KG1 (cell line): Measurements from ENCODE around the gene SLC3A2.
A peak's percentile ranks its signal among the peaks of the same experiment; 100 is the strongest.
"Not testable (repeated sequence)": the region's sequence is repeated elsewhere in the genome, so short reads cannot be mapped to it uniquely, and the experiment has no call there.

Experiments used
- DNase-seq: peaks from one replicate; lab custom pipeline; 2025; lab: John Stamatoyannopoulos, UW

SLC3A2 gene

DNA sequence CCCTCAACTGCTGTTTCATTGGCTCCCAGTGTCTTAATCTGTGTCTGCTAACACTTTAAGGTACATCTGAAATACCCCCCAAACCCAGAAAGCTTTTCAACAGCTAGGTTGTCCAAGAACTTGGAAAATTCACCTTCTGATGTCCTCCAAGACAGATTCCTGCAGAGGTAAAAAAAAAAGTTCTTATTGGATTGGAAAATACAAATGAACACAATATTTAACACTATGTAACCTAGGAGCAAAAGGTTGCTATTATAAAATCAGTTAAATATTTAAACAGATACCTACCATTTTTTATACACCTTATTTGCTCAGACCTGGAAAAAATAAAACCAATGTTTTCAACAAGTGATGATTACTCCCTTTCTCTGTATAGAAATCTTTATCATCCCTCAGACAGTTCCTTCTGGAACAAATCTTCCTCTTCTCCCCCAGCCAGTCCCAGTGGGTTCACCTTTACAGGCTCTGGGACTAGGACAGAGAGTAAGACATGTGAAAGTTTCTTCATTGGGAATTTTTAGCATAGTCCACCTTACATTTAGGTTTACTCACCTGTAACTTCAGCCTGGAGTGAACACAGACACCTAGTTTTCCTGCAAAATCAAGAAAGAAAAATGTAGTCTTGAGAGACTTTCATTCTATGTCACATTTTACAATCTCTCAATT is 28.0 kb upstream of the SLC3A2 start:
- DNase-seq = no peak

DNA sequence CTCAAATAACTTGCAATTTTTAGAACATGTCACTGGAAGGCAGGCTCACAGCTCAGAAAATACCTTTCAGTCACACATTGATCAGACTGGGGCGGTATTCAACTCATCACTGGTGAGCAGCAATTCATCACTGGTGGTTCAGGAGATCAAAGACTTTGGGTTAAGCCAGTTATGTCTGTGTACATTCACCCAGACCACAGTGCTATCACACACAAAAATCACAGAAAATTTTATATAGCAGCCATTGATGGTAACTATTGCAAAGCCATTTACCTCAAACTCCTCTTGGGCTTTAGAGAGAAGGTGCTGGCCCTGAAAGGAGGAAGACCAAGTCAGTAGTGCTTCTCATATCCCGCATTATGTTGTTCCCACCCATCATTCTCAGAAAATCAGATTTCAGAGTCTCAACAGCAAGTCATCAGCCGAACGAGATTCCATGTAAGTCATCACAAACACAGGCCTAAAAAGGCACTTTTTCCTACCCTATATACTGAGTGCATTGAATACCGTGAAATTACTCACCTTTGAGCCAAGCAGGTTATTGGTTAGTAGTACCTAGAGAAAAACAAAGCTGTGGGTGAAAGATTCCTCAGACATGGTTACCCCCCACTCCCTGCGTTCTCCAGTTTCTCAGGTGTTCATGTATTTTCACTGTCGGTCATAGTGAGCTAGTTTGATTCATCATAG is 27.3 kb upstream of the SLC3A2 start:
- no peak for DNase-seq

DNA sequence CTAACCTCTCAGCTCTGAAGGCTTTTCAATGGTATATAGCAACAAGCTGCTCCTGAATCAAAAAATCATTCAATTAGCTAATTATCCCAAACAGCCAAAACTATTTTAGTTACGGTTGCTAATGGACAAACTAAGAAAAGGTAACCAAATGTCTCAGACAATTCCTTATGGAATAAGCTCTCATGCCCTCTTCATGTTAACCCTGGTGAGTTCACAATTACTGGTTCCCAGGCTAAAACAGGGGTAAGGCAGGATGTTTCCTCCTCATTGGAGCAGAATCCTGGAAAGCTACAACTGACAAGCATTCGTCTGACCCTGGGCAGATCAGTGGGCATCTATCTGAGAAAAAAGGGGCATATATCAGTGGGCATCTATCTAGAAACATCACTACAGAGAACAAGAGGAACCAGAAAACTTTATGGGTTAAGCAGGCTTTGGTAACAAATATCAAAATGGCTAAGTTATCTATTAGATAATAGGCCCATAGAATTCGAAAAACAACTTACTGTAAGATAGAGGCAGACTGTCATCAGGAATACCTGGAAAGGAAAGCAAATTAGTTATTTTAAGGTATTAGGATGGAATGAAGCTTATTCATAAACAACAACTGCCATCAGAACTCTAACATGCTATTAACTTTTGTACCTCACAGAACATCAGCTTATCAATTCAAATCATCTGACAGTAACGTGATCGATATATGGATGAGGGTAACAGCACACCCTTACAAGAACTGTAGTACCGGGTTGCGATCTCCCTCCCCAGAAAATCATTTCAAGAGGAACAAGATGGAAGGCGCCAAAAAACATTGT is 26.5 kb upstream of the SLC3A2 start:
- no peak for DNase-seq

DNA sequence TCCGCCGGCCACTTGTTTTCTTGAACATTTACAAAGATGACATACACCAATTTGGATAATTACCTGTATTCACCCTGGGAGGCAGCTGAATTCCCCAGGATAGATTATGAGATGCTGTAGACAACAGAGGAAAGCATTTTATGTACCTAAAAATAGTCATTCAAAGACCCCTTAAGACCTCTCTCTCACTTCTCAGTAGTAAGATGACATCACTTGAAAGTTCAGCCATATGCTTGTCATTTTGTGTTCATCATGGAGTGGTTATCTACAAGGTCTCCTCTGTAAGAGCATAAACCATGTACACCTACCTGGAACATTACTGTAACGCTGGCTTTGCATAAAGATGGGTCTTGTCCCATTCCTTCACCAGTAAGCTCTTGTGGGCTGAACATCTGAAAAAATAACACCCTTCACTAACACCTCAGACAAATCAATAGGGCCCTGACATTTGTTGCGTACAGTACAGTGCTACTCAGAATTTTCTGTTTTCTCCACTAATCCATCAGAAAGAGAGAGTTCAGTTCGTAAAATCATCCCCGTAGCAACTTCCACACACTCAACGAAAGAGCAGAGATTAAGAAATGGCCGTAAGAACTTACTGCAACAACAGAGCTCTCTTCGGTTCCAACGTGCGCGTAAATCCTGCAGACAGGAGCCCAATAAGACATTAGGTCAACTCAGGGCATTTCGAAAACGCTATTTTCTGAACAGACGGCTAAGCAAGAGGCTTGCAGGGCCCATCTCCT is 25.7 kb upstream of the SLC3A2 start:
- no peak for DNase-seq

DNA sequence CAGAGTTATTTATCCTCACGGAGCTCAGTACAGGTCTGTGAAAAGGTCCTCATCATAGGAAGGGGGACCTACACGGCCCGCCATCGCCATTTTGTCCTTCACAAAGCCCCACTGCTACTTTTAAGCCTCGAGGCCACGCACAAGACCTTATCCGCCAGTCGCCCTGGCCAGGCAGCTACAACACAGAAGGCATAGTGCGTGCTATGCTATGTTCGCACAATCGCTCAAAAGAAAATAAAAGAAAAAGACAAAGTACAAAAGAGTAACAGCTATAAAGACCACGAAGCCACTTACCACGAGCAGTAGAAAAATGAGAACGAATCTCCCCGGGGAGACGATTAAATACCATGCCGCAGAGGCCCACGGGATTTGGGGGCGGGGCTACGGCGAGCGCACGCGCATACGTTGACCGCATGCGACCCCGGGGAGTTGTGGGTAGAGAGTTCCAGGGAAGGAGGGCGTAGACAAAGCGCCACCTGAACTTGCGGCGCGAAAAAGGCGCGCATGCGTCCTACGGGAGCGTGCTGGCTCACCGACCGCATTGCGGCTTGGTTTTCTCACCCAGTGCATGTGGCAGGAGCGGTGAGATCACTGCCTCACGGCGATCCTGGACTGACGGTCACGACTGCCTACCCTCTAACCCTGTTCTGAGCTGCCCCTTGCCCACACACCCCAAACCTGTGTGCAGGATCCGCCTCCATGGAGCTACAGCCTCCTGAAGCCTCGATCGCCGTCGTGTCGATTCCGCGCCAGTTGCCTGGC is 24.9 kb upstream of the SLC3A2 start:
- peak; percentile 98 for DNase-seq

DNA sequence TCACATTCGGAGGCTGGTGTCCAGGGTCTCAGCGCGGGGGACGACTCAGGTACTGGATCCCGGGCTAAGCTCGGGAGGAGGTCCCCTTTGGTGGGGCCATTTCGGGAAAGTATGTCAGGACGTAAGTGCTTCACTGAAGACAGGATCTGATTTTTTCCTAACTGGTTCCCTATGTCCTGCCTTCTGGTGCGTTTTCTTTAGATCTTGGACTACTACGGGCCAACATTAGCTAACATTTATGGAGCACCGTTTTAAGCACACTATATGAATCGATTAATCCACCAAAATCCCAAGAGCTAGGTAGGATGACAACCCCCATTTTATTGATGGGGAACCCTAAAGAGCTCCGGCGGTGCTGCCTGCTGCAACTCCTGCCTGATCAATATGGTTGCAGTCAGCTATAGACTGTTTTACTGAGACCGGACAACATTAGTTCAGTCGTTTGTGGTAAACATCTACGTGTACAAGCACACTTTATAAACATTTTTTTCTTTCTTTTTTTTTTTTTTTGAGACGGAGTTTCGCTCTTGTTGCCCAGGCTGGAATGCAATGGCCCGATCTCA is 24.3 kb upstream of the SLC3A2 start:
- DNase-seq = no peak

DNA sequence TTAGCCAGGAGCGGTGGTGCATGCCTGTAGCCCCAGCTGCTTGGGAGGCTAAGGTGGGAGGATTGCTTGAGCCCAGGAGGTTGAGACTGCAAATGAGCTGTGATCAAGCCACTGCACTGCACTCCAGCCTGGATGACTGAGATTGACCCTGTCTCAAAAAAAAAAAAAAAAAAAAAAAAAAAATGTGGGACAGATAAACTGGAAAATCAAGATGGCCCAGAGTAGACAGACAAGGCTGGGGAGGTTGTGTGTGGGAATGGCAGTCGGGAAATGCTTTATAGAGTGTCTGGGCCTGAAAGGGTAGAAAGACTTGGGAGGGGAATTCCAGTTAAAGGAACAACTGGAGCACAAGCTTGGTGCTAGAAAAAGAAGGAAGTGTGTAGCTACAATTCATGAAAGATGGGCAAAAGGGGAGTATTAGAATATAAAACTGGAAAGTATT is 23.1 kb upstream of the SLC3A2 start:
- no peak for DNase-seq

DNA sequence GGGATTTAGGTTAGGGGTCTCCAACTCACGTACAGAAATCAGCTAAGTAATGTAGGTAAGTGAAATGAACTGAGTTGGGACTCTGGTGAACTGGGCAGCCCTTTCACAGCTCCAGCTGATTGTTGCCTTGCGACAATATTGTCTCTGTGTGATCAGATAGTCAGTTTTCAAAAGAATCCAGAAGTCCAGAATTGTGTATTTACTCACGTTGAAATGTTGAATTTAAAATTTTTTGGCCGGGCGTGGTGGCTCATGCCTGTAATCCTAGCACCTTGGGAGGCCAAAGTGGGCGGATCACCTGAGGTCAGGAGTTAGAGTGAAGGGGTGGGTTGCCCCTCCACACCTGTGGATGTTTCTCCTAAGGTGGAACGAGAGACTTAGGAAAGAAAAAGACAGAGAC is 22.5 kb upstream of the SLC3A2 start:
- no peak for DNase-seq

DNA sequence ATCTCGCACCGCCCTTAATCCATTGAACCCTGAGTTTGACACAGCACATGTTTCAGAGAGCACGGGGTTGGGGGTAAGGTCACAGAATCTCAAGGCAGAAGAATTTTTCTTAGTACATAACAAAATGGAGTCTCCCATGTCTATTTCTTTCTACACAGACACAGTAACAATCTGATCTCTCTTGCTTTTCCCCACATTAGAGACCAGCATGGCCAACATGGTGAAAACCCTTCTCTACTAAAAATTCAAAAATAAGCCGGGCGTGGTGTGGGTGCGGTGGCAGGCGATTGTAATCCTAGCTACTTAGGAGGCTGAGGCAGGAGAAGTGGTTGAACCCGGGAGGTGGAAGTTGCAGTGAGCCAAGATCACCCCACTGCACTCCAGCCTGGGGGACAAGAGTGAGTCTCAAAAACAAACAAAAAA is 21.4 kb upstream of the SLC3A2 start:
- not testable (repeated sequence) for DNase-seq

DNA sequence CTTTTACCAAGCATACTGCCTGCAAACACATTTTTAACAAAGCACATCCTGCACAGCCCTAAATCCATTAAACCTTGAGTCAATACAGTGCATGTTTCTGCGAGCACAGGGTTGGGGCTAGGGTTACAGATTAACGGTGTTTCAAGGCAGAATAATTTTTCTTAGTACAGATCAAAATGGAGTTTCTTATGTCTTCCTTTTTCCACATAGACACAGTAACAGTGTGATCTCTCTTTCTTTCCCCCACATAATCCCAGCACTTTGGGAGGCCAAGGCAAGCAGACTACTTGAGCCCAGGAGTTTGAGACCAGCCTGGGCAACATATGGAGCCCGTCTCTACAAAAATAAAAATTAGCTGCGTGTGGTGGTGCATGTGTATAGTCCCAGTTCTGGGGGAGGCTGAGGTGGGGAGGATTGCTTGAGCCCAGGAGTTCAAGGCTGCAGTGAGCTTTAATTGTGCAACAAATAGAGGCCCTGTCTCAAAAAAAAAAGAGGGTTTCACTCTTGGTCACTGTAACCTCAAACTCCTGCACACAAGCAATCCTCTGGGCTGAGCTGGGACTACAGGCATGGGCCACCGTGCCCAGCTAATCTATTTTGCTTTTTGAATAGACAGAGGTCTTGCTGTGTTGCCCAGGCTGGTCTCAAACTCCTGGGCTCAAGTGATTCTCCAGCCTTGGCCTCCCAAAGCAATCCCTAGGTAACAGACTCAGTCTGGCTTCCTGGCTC is 19.7 kb upstream of the SLC3A2 start:
- no peak for DNase-seq

DNA sequence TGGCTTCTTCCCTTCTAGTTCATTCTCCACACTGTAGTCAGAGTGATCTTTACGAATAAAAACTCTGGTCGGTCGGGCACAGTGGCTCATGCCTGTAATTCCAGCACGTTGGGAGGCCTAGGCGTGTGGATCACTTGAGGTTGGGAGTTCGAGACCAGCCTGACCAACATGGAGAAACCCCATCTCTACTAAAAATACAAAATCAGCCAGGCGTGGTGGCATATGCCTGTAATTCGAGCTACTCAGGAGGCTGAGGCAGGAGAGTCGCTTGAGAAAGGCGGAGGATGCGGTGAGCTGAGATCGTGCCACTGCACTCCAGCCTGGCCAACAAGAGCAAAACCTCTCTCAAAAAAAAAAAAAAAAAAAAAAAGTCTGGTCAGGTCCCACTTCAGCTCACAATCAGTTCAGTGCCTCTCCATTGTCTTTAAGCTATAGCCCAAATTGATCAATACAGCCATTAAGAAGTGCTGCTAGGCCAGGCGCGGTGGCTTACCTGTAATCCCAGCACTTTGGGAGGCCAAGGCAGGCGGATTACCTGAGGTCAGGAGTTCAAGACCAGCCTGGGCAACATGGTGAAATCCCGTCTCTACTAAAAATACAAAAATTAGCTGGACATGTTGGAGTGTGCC is 19.0 kb upstream of the SLC3A2 start:
- not testable (repeated sequence) for DNase-seq

DNA sequence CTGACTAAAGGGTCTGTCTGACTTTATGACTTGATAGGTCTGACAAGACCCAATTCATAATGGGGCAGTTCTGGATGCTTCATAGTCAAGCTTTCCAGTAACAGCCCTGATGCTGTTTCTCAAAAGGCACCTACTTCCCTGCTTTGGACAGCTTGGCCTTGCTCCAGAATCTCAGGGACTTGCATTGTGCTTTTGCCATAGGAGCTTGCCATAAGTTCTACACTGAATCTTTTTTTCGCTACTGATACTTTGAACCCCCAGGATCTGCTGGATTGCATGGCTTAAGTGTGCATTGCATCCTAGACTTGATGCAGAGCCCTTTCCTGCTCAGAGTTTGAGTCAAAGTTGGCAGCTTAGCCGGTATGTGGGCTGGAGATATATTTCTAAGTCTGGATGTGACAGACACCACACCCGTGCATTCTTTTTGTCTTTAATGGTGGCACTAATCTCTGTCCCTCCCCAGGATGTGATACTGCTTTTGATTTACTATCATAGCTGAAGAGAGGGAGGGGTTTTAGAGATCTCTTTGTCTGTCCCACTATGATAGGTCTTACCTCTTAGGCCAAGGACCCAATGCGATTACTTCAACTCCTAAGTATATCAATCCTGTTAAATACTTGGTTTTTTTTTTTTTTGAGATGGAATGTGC is 16.9 kb upstream of the SLC3A2 start:
- DNase-seq = no peak

DNA sequence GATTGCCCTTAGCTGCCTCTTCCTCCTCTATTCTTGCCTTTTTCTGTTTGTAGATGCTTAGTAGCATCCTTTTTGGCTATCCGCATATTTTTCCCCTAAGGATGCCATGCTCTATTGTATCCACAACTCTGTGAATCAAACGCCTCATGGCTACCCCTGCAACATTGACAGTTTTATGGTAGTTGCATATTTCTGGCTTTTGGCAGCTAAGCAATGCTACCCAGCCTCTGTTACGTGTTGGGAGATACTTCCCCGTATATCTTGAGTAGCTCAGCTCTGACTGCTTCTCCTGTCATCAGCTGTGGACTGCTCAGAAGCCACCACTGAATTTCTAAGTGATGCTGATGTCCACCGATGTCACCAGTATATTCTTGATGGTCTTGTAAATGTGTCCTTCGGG is 15.1 kb upstream of the SLC3A2 start:
- DNase-seq = no peak

DNA sequence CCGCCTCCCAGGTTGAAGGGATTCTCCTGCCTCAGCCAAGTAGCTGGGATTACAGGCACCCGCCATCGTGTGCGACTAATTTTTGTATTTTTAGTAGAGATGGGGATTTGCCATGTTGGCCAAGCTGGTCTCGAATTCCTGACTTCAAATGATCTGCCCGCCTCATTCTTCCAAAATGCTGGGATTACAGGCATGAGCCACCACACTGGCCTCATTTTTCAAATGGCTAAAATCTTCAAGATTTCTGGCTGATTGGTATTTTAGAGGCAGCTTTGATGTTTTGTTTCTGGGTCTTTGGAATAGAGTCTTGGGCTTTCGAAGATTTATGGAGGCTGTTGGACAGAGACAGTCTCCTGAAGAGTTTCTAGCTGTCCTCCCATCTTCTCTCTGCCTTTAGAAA is 5.8 kb upstream of the SLC3A2 start:
- no peak for DNase-seq

DNA sequence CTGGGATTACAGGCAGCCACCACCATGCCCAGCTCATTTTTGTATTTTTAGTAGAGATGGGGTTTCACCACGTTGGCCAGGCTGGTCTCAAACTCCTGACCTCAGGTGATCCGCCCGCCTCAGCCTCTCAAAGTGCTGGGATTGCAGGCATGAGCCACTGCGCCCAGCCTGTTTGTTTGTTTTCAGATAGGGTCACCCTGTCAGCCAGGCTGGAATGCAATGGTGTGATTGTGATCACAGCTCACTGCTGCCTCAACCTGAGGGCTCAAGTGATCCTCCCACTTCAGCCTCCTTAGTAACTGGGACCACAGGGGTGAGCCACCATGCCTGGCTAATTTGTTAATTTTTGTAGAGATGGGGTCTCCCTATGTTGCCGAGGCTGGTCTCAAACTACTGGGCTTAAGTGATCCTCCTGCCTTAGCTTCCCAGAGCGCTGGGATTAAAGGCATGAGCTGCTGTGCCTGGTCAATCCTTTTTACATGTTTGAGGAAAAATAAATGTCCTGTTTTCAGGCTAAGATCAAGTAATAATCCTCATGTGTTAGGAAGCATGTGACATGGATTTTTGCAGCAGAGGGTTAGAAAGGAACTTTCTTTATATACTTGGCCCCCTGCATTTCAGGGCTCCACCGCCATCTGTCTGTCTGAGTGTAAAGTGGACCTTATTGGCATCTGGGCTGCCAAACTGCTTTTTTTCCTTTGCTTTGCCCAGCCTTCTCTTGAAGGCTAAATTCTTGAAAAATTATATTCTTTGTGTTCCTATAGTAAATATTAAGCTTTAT is 4.8 kb upstream of the SLC3A2 start:
- DNase-seq = no peak

DNA sequence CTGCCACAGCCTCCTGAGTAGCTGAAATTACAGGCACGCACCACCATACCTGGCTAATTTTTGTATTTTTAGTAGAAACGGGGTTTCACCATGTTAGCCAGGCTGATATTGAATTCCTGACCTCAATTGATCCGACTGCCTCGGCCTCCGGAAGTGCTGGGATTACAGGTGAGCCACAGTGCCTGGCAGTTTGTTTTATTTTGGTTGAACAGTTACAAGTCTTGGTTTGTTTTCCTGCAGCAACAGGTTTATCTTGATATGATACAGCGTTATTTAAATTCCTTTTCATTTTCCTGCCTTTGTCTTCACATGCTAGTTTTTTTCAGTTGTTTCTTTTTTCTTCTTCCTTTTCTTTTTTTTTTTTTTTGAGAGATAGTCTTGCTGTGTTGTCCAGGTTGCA is 4.0 kb upstream of the SLC3A2 start:
- no peak for DNase-seq

DNA sequence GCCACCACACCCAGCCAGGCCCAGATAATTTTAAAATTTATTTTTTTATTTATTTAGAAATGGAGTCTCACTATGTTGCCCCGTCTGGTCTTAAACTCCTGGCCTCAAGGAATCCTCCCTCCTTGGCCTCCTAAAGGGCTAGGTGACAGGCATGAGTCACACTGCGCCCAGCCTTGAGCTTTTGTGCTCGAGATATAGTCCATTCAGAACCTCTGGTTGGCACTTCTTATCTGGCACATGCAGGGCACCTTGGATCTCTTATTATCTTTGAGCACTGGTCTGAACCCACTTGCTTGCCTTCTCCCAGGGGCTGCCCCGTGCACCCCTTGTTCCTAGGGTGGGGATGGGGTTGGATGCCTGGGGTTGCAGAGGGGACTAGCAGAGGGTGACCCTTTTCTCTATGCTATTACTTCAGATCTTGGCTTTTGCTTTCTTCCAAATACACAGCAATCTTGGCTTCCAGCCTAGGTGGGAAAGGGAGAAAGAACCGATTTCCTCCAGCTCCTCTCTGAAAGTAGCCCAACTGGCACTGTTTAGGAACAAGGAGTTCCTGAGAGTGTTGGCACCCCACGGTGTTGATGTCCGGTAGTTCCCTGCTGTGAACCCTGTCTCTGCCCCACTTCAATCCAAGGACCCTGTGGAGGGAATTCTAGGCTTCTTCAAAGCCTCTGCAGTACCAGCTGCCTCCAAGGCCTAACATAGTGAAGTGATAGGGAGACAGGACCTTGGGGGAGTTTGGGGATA is 1.3 kb upstream of the SLC3A2 start:
- DNase-seq = no peak

DNA sequence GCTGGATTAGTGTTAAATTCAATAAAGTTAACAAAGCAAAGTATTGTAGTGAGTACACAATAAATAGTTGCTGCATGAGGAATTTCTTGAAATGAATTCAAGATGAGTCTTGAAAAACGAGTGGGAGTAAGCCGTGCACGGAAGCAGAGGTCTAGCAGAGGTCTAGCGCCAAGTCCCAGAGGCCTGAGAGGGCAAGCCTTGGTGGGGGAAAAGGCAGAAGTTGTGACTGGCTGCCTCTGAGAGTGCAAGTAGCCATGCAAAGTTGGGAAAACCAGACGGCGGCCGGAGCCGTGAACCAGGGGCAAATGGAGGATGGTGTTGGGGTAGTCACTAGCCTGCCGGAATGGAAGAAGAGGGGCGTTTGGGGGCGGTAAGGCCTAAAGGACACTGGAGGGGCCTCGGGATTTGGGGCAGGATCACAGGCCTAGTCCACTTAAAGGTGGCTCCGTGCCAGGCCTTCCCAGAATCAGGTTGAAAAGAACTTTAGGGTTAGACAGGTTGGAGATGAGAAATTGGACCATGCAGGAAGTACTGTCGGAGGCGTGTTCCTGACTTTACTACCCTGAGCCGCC is 379 bp upstream of the SLC3A2 start:
- peak; percentile 84 for DNase-seq
